NCI-H2196 (cell line): Measurements from ENCODE around the gene SCUBE2.

Source experiments
- DNase-seq: peaks from one replicate; lab custom pipeline; 2025; ENCODE audit not compliant: unreplicated experiment; lab: John Stamatoyannopoulos, UW

SCUBE2 gene

GRCh38 chr11:9091044-9091922 is at the start of gene SCUBE2:
Gene SCUBE2 (minus strand): TSS chr11:9091599. CDS start chr11:9091528, 71 bp downstream.
- DNase-seq: no peak

- no peak for DNase-seq
Measured at GRCh38 chr11:9141186-9141585, 49.8 kb upstream of the SCUBE2 start.

- no peak for DNase-seq
Measured at GRCh38 chr11:9139628-9140357, 48.4 kb upstream of the SCUBE2 start.

GRCh38 chr11:9138612-9139579 is 47.5 kb upstream of the SCUBE2 start:
- peak; percentile 92 for DNase-seq

- DNase-seq: peak; percentile 79
Measured at GRCh38 chr11:9138133-9138453, 46.7 kb upstream of the SCUBE2 start.

- peak; percentile 86 for DNase-seq
Measured at GRCh38 chr11:9137293-9138132, 46.1 kb upstream of the SCUBE2 start.

- DNase-seq: no peak
Measured at GRCh38 chr11:9136741-9137140, 45.3 kb upstream of the SCUBE2 start.

- no peak for DNase-seq
Measured at GRCh38 chr11:9133956-9134355, 42.6 kb upstream of the SCUBE2 start.

- DNase-seq: no peak
Measured at GRCh38 chr11:9132203-9132878, 40.9 kb upstream of the SCUBE2 start.

- DNase-seq: no peak
Measured at GRCh38 chr11:9130297-9130696, 38.9 kb upstream of the SCUBE2 start.

GRCh38 chr11:9126636-9127035 is 35.2 kb upstream of the SCUBE2 start:
- no peak for DNase-seq

GRCh38 chr11:9125185-9125886 is 33.9 kb upstream of the SCUBE2 start:
- no peak for DNase-seq

- DNase-seq: no peak
Measured at GRCh38 chr11:9123595-9124304, 32.4 kb upstream of the SCUBE2 start.

- no peak for DNase-seq
Measured at GRCh38 chr11:9121469-9121796, 30.0 kb upstream of the SCUBE2 start.

GRCh38 chr11:9120664-9121468 is 29.5 kb upstream of the SCUBE2 start:
- no peak for DNase-seq

GRCh38 chr11:9118277-9118676 is 26.9 kb upstream of the SCUBE2 start:
- DNase-seq: no peak

GRCh38 chr11:9112075-9112474 is 20.7 kb upstream of the SCUBE2 start:
- DNase-seq: no peak
